Skeletal muscle tissue (tissue), 4 donors: Measurements from ENCODE around the gene DDX41. TPM values are rescaled to one million over a fixed set of nuclear protein-coding genes. Genes with fewer than 3 reads are reported as not detected.

Experiments
- H3K27ac ChIP-seq: one replicate; pipeline ENCODE4 v1.7.0; 2013; ENCODE audit warnings: mild to moderate bottlenecking, low read depth, low read length, inconsistent platforms
- H3K27me3 ChIP-seq, 3 donors: one replicate each; pipeline ENCODE4 v1.7.0; 2013; ENCODE audit warnings: low read length in 3 of 3; ENCODE audit not compliant: control insufficient read depth in 3 of 3, insufficient read depth in 3 of 3
- H3K36me3 ChIP-seq, 3 donors: one replicate each; pipeline ENCODE4 v1.7.0; 2013; ENCODE audit warnings: low read length in 3 of 3; ENCODE audit not compliant: control insufficient read depth in 3 of 3, insufficient read depth in 3 of 3
- H3K4me1 ChIP-seq, 3 donors: one replicate each; pipeline ENCODE4 v1.7.0; 2013; ENCODE audit warnings: low read length in 3 of 3, mild to moderate bottlenecking in 3 of 3; ENCODE audit not compliant: control insufficient read depth in 3 of 3, insufficient read depth in 3 of 3
- H3K4me3 ChIP-seq, 3 donors: one replicate each; pipeline ENCODE4 v1.7.0; 2013; ENCODE audit warnings: low read length in 3 of 3
- H3K9ac ChIP-seq, 3 donors: one replicate each; pipeline ENCODE4 v1.7.0; 2013; ENCODE audit warnings: low read length in 3 of 3, mild to moderate bottlenecking in 3 of 3, moderate library complexity in 2 of 3, low read depth in 1 of 3
- H3K9me3 ChIP-seq, 3 donors: one replicate each; pipeline ENCODE4 v1.7.0; 2013; ENCODE audit warnings: low read length in 3 of 3; ENCODE audit not compliant: control insufficient read depth in 3 of 3
- total RNA-seq: library from RNA; depleted of rRNA; stranded (reverse); fragments of >200 nt; gene quantifications from one replicate; pipeline ENCODE4 v1.2.3, GENCODE V29; 2014
- donor health status: Osteomylitis.

DDX41 gene
- total RNA-seq, 1 donor from 2014 or later = 33.9 TPM

- Histone ChIP-seq H3K4me1 (peaks cover 52 to 70% (median 61%) of the 10 kb centered on the region in 3 donors), H3K27ac (peak overlapping the region; percentile 65), H3K9ac (peak overlapping the region; percentile 79 to 87 (median 82)), H3K27me3 (no peaks in the 10 kb centered on the region), H3K9me3 (no peaks in the 10 kb centered on the region), H3K36me3 (peaks cover 5 to 10% (median 9%) of the 10 kb centered on the region in 3 donors), H3K4me3 (peak overlapping the region; percentile 79 to 86 (median 80))
Observed at GRCh38 chr5:177552839-177553455, 36.2 kb upstream of the DDX41 start.

- Histone ChIP-seq H3K27ac (no peak overlapping the region), H3K4me1 (peaks cover 55 to 73% (median 67%) of the 10 kb centered on the region in 3 donors), H3K4me3 (no peak overlapping the region), H3K27me3 (no peaks in the 10 kb centered on the region), H3K9ac (no peak overlapping the region), H3K36me3 (peaks cover 5 to 10% (median 9%) of the 10 kb centered on the region in 3 donors), H3K9me3 (no peaks in the 10 kb centered on the region)
Observed at GRCh38 chr5:177550122-177550521, 33.4 kb upstream of the DDX41 start.

- Histone ChIP-seq H3K9ac (peak overlapping the region in 1 of 3 donors; percentile 23), H3K36me3 (peaks cover 5 to 10% (median 9%) of the 10 kb centered on the region in 3 donors), H3K27ac (peak overlapping the region; percentile 13), H3K9me3 (no peaks in the 10 kb centered on the region), H3K4me1 (peaks cover 54 to 75% (median 73%) of the 10 kb centered on the region in 3 donors), H3K27me3 (no peaks in the 10 kb centered on the region), H3K4me3 (no peak overlapping the region)
Observed at GRCh38 chr5:177548495-177548894, 31.7 kb upstream of the DDX41 start.

- Histone ChIP-seq H3K9me3 (no peaks in the 10 kb centered on the region), H3K4me1 (peaks cover 53 to 75% (median 73%) of the 10 kb centered on the region in 3 donors), H3K9ac (no peak overlapping the region), H3K4me3 (peak overlapping the region in 1 of 3 donors; percentile 31), H3K27me3 (no peaks in the 10 kb centered on the region), H3K36me3 (peaks cover 2 to 6% (median 5%) of the 10 kb centered on the region in 3 donors), H3K27ac (peak overlapping the region; percentile 20)
Observed at GRCh38 chr5:177547736-177548135, 31.0 kb upstream of the DDX41 start.

GRCh38 chr5:177546258-177546741, 29.5 kb upstream of the DDX41 start:
- H3K9ac ChIP-seq = peak overlapping the region; percentile 52 to 66 (median 55)
- no peaks in the 10 kb centered on the region for H3K9me3 ChIP-seq
- H3K4me3 ChIP-seq = peak overlapping the region; percentile 22 to 64 (median 30)
- H3K4me1 ChIP-seq = peaks cover 53 to 69% (median 68%) of the 10 kb centered on the region in 3 donors
- H3K27me3 ChIP-seq = no peaks in the 10 kb centered on the region
- H3K27ac ChIP-seq = peak overlapping the region; percentile 83
- H3K36me3 ChIP-seq = no peaks in the 10 kb centered on the region

- no peaks in the 10 kb centered on the region for H3K27me3 ChIP-seq
- no peaks in the 10 kb centered on the region for H3K9me3 ChIP-seq
- peaks cover 53 to 73% (median 73%) of the 10 kb centered on the region in 3 donors for H3K4me1 ChIP-seq
- H3K9ac ChIP-seq = peak overlapping the region; percentile 1 to 65 (median 39)
- H3K36me3 ChIP-seq = no peaks in the 10 kb centered on the region
- peak overlapping the region in 2 of 3 donors; percentile 22 to 64 for H3K4me3 ChIP-seq
- peak overlapping the region; percentile 83 for H3K27ac ChIP-seq
Observed at GRCh38 chr5:177545487-177546257, 28.9 kb upstream of the DDX41 start.

GRCh38 chr5:177542816-177543465, 26.2 kb upstream of the DDX41 start:
- H3K36me3 ChIP-seq = peaks cover 3 to 8% (median 7%) of the 10 kb centered on the region in 3 donors
- peak overlapping the region in 1 of 3 donors; percentile 44 for H3K9ac ChIP-seq
- H3K27me3 ChIP-seq = no peaks in the 10 kb centered on the region
- H3K27ac ChIP-seq = peak overlapping the region; percentile 22
- H3K4me1 ChIP-seq = peaks cover 59 to 77% (median 76%) of the 10 kb centered on the region in 3 donors
- H3K9me3 ChIP-seq = no peaks in the 10 kb centered on the region
- H3K4me3 ChIP-seq = no peak overlapping the region

- peaks cover 61 to 80% (median 77%) of the 10 kb centered on the region in 3 donors for H3K4me1 ChIP-seq
- H3K27me3 ChIP-seq = no peaks in the 10 kb centered on the region
- no peak overlapping the region for H3K9ac ChIP-seq
- H3K4me3 ChIP-seq = no peak overlapping the region
- peaks cover 11 to 24% (median 20%) of the 10 kb centered on the region in 3 donors for H3K36me3 ChIP-seq
- no peaks in the 10 kb centered on the region for H3K9me3 ChIP-seq
- peak overlapping the region; percentile 10 for H3K27ac ChIP-seq
Observed at GRCh38 chr5:177540438-177540837, 23.7 kb upstream of the DDX41 start.

GRCh38 chr5:177539411-177539810, 22.6 kb upstream of the DDX41 start:
- H3K36me3 ChIP-seq = peaks cover 11 to 26% (median 20%) of the 10 kb centered on the region in 3 donors

More at GRCh38 chr5:177539411-177539810, 22.6 kb upstream of the DDX41 start:
- Histone ChIP-seq H3K4me1 (peaks cover 66 to 88% (median 82%) of the 10 kb centered on the region in 3 donors), H3K27ac (peak overlapping the region; percentile 83), H3K9me3 (no peaks in the 10 kb centered on the region), H3K27me3 (no peaks in the 10 kb centered on the region), H3K9ac (peak overlapping the region; percentile 41 to 74 (median 57)), H3K4me3 (peak overlapping the region in 2 of 3 donors; percentile 23 to 61)
